ENCODE data around the gene TCP11X1.
"Not testable (repeated sequence)": the region's sequence is repeated elsewhere in the genome, so short reads cannot be mapped to it uniquely, and the experiment has no call there.

The TCP11X1 gene

GRCh38 chrX:102214986-102215385, at the start of gene TCP11X1:
TSS of gene TCP11X1 (plus strand) at chrX:102215301.
- not testable (repeated sequence) for DNase-seq

- no peak for DNase-seq
Observed at GRCh38 chrX:102185967-102186720, 29.0 kb upstream of the TCP11X1 start.

GRCh38 chrX:102207940-102208339, 7.2 kb upstream of the TCP11X1 start:
- not testable (repeated sequence) for DNase-seq

- DNase-seq: not testable (repeated sequence)
Observed at GRCh38 chrX:102216497-102216896, 1.4 kb downstream of the TCP11X1 start.

- DNase-seq: not testable (repeated sequence)
Observed at GRCh38 chrX:102235678-102236077, 20.6 kb downstream of the TCP11X1 start.

GRCh38 chrX:102240265-102240664, 25.2 kb downstream of the TCP11X1 start:
- not testable (repeated sequence) for DNase-seq

- not testable (repeated sequence) for DNase-seq
Observed at GRCh38 chrX:102246893-102247292, 31.8 kb downstream of the TCP11X1 start, which contains the start of gene NXF2. TSS of gene NXF2 (plus strand) at chrX:102247167. CDS start at chrX:102307079, 59,912 bp downstream.

GRCh38 chrX:102272231-102272630, 57.1 kb downstream of the TCP11X1 start:
- DNase-seq: not testable (repeated sequence)
